NT2/D1 (cell line): ENCODE data around the gene CLCN6.

ENCODE experiments used
- SUZ12 ChIP-seq: IDR thresholded peaks from 2 replicates; pipeline ENCODE4 v1.6.1; 2011; ENCODE audit not compliant: insufficient read length, insufficient read depth; ENCODE audit errors: extremely low read depth
- ZNF274 ChIP-seq: IDR thresholded peaks from 2 replicates; pipeline ENCODE4 v1.6.1; 2011; ENCODE audit warnings: mild to moderate bottlenecking, low read depth, low read length

GRCh38 chr1:11787251-11787803 is 18.7 kb upstream of the CLCN6 start:
- TF ChIP-seq SUZ12 (no peak), ZNF274 (no peak)
